ENCODE results near the gene ABHD16A.
A peak's percentile ranks its signal among the peaks of the same experiment; 100 is the strongest.

ABHD16A gene

DNA sequence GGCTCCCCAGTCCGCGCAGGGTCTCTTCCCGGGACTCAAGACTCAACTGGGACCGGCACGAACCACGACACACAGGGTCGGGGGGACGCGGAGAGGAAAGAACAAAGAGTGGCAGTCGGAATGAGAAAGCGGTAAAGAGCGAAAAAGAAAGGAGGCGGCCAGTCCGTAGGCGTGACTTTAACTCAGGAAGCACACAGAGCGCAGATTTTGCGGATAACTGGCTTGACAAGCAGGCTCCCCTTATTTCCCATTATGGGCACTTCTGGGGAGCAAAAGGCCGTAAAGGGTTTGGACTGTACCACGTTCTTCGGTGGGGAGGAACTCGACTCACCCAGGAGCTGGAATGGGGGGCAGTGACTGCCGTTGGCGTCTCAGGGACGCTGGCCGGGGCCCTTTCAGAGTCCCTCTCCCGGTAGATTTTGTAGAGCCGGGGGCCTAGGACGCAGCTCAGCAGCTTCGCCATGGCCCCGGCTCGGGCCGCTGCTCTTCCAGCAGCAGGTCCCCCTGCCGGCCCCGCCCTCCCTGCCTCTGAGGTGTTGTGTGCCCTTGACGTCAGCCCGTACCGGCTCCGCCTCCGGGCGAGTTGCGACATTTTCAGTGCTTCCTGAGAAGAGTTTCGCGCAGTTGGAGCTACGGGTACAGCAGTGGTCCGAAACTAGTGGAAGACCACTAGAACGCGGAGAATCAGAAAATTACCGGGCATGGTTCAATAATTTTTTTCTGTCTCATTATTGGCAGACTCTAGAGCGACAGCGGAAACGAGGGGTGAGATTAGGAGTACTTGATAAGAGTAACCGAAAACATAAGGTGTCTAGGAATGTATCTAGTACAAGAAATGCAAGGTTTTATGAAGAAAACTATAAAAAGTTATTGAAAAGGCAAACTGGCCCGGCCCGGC, at the start of gene ABHD16A:
ABHD16A (minus strand) TSS at position 506 of the 898 bp plus-strand sequence; CDS start at position 463, 43 bp downstream.
- DNase-seq (ENCODE audit: low read depth in 2 of 2, low spot score in 1 of 2) = peak; percentile 92 to 93

DNA sequence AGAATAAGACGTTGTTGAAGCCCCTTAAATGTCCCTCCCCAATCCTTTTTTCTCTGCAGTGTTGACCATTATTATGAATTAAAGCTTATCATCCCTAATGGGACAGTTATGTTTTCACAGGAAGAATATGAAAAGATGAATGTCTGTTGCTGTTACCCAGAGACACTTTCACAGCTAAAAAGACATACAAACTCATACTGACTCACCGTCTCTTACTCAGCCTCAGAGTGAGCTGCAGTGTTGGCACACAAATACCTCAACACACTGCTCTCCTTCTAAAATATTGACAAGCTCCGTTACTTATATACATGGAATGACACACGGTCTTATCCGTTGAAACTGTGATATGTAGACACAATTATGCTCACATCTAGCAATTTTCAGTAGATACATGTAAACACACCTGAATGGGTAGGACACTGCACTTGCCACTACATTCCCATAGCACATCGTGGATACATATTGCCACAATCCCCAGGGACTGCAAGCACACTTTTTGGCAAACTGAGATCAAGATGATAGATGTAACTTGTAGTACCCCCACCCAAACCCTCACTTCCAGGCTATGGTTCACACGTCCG, 49.7 kb upstream of the ABHD16A start:
- DNase-seq (ENCODE audit: low read depth in 2 of 2, low spot score in 1 of 2) = no peak

DNA sequence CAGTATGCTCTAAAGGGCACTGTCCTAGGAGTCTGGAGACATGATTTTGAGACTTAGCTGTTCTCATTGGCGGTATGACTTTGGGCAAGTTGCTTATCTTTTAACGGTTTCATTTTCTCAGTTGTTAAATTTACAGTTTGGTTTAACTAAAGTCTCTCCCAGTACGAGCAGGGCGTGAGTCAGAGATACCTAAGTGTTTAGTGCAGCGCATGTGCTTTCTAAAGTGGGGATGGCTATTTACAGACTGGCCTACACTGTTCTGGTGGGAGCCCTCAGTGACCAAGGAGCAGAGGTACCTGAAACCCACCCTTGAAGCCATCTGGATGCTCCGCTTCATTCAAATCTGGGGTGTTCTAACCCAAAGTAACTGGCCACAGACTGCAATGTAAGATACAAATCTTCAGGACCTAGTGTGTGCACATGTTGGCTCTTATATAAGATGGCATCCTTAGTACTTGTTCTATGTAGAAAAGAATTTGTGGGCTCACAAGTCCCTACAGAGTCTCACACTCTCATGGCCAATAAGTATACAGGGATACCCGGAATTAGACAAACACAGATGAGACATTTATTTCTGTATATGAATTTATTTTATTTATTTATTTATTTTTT, 47.4 kb upstream of the ABHD16A start:
- DNase-seq (ENCODE audit: low read depth in 2 of 2, low spot score in 1 of 2) = no peak

- no peak for DNase-seq (ENCODE audit: low read depth in 2 of 2, low spot score in 1 of 2)
These were observed 46.3 kb upstream of the ABHD16A start for GRCh38 chr6:31749301-31750036.

DNA sequence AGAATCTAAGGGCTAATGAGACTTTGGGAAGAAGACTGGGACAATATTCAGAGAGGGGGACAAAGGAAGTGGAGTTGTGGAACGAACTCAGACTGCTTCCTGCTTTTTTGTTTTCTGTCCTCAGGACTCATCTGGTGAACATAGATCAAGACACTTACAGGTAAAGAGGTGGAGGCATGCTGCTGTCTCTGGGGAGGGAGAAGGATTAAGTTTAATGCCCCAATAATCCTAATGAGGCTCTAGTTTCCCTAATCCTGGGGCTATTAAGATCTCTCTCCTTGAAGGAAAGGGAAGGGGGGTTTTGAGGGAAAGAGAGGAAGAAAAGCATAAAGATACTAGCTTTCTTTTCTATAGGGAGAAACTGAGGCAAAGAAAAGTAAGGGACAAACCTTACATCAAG, 41.3 kb upstream of the ABHD16A start:
- DNase-seq (ENCODE audit: low read depth in 2 of 2, low spot score in 1 of 2) = no peak

DNA sequence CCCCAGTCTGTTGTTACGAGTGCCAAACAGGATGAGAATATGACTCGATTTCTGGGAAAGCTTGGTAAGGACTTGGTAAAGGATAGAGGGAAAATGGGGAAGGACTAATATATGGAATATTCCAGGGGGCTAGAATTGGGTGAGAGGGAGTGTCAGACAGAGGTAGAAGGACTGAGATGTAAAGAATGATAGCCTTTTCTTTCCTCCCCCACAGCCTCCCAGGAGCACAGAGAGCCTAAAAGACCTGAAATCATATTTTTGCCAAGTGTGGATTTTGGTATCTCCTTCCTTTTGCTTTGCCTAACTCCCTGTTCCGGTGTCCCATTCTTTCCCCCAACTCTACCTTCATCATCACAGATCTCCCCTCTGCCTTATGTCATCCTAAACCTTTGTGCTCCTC, 39.8 kb upstream of the ABHD16A start:
- no peak for DNase-seq (ENCODE audit: low read depth in 2 of 2, low spot score in 1 of 2)

DNA sequence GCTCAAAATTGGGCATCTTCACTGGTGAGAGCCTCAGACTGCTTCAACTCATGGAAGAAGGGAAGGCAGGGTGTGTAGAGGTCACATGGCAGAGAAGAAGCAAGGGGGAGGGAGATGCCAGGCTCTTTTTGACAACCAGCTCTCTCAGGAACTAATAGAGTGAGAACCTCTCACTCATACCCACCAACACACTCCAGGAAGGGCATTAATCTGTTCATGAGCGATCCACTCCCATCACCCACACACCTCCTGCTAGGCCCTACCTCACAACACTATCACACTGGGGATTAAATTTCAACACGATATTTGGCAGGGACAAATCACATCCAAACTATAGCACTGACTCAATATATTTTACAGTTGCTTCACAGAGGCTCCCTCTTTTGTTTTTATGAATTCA, 38.7 kb upstream of the ABHD16A start:
- no peak for DNase-seq (ENCODE audit: low read depth in 2 of 2, low spot score in 1 of 2)

GRCh38 chr6:31740397-31741223, 37.5 kb upstream of the ABHD16A start:
- no peak for DNase-seq (ENCODE audit: low read depth in 2 of 2, low spot score in 1 of 2)

DNA sequence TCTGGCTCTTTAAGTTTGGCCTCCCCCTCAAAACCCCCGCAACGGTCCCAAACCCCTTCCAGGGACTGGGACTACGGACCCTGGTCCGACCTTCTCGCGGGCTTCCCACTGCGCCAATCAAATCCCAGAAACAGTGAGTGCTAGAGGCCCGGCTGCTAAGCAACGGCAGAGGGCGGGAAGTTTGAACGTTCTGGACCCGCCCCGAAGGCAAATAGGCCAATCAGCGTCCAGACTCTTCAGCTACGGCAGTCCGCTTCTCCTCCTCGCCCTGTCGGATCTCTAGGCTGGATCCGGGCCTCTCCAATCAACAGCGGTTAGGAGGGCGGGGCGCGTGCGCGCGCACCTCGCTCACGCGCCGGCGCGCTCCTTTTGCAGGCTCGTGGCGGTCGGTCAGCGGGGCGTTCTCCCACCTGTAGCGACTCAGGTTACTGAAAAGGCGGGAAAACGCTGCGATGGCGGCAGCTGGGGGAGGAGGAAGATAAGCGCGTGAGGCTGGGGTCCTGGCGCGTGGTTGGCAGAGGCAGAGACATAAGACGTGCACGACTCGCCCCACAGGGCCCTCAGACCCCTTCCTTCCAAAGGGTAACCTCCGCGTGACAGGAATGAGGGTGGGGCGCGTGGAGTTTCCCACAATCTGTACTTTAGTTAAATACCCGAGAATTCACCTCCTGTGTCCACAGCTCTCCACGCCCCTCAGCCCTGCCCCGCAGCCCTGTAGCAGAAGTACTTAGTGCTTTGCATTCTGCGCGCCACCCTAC, 36.7 kb upstream of the ABHD16A start, which contains the start of gene MSH5:
MSH5 (plus strand) TSS at position 367 of the 758 bp plus-strand sequence. CDS start 462 bp downstream, outside the sequence.
- DNase-seq (ENCODE audit: low read depth in 2 of 2, low spot score in 1 of 2) = peak; percentile 91

DNA sequence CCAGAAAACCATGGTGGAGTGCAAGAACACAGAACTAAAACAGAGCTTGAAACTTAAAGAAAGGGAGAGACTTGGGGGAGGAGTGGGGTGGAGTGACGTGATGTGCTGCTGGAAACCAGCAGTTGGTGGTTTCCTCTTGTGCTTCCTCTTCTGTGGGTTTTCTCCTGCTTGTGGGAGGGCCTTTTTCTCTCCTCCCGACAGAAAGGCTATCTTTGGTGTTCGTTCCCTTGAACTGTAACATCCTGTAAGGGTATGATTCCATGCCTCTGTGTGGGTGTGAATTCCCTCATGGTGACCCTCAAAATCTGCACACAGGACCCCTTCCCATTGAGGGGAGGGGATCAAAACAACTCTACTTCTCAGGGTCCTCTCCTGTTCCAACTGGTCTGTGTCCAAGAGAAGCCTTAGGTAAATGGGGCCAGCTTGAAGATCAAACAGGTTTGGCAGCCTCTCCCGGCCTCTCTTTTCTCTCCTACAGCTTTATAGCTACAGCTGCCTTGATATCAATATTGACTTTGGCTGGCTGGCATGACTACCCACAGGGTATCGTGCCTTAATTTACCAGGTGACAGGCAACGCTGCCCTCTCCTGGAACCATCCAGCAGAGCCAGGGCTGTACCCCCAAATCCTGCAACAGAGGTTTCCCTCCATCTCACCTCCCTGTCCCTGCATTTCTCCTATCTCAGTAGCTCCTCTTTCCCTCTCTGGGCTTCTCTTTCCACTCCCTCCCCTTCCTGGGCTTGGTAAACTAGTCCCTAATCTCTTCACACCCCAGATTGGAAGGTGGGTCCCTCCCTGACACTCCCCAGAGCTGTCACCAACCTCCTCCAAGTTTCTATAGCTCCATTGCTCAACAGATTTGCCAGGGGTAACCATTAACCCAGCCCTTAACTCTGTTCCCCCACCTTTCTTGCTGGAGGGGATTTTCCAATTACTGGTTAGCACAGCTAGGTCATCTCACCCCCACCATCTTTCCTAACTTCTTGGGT, 35.2 kb upstream of the ABHD16A start:
- DNase-seq (ENCODE audit: low read depth in 2 of 2, low spot score in 1 of 2) = peak in 1 of 2 donors; percentile 29

GRCh38 chr6:31737315-31737990, 34.3 kb upstream of the ABHD16A start:
- no peak for DNase-seq (ENCODE audit: low read depth in 2 of 2, low spot score in 1 of 2)

DNA sequence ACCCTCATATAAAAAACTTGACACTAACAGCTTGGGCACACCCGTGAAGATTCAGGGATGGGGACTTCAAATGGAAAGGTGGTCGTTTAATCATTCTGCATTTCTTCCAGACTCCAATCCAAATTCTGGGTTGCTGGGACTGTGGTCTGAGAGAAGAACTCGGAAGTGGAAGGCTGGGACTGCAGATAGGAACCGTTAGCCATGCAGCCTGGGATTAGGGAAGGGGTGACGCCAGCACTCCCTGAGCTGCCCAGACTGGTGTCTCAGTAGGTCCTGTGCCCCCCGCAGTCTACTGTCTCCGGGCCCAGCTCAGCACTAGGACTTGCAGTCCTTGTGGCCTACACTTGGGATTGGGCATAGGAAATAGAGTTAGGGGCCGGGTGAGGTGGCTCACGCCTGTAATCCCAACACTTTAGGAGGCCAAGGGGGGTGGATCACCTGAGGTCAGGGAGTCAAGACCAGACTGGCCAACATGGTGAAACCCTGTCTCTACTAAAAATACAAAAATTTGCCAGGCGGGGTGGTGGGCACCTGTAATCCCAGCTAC, 33.7 kb upstream of the ABHD16A start:
- DNase-seq (ENCODE audit: low read depth in 2 of 2, low spot score in 1 of 2) = no peak

DNA sequence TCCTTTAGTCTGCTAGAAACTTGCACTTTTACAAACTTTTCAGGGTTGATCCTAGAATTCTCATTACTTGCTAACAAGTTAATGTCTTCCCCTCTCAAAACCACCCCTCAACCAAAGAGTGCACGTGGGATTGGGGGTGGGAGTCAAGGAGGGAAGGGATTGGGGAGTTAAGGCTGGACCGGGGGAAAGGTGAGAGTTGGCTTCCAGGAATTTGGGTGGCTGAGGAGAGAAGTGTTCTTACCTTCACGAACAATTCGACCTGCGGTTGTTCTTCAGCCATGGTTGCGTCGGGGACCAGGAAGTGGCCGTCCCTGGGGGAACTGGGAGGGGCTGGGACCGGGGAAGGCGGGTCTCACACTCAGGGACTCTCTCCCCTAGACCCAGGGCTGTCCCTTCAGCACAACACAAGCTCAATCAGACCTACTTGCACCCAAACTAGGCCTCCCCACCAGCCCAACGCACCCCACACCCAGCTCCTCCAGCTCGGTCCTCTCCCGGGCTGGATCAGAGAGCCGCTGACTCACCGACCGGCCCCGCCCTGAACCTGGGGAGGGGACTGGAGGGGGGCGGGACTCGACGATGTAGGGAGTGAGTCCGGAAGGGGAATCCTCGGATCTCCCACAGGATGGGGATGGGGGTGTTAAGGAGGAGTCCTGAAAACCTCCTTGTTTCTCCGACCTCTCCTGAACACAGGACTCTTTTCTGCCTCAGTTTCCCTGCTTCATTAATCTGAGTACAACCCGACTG, 33.1 kb upstream of the ABHD16A start, which contains the start of gene CLIC1:
CLIC1 (minus strand) TSS at position 510 of the 747 bp plus-strand sequence; CDS start at position 280, 230 bp downstream.
- peak in 1 of 2 donors; percentile 67 for DNase-seq (ENCODE audit: low read depth in 2 of 2, low spot score in 1 of 2)

GRCh38 chr6:31734821-31735406, 31.8 kb upstream of the ABHD16A start:
- peak in 1 of 2 donors; percentile 35 for DNase-seq (ENCODE audit: low read depth in 2 of 2, low spot score in 1 of 2)

GRCh38 chr6:31734247-31734820, 31.2 kb upstream of the ABHD16A start:
- no peak for DNase-seq (ENCODE audit: low read depth in 2 of 2, low spot score in 1 of 2)

DNA sequence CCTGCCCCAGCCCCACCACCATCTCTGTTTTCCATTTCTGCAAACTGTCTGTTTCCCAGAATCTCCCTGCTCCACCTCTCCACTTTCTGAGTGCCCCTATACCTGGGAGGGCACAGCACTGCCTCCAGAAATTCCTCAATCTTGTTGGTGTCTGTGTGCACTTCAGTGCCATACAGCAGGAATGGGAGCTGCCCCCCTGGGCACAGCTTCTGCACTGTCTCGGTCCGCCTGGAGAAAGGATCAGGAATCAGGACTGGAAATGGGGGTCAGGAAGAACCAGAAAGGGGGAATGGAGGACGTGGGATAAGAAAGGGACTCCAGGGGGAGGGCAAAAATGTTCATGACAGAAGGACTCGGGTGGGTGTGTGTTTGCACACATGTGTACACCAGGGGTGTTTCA, 30.6 kb upstream of the ABHD16A start:
- no peak for DNase-seq (ENCODE audit: low read depth in 2 of 2, low spot score in 1 of 2)

Data from stimulated activated CD8-positive, alpha-beta memory T cell treated with anti-CD3 and anti-CD28 coated beads, Interleukin-4, amount 100 ng/mL, for 1 hour (primary cell).